ENCODE measurements around the gene IL19. TPM values are rescaled to one million over a fixed set of nuclear protein-coding genes. Genes with fewer than 3 reads are reported as not detected.

Gene IL19
- total RNA-seq, 6 experiments from 2014 or later = not detected

- TF ChIP-seq, protein P1, sequence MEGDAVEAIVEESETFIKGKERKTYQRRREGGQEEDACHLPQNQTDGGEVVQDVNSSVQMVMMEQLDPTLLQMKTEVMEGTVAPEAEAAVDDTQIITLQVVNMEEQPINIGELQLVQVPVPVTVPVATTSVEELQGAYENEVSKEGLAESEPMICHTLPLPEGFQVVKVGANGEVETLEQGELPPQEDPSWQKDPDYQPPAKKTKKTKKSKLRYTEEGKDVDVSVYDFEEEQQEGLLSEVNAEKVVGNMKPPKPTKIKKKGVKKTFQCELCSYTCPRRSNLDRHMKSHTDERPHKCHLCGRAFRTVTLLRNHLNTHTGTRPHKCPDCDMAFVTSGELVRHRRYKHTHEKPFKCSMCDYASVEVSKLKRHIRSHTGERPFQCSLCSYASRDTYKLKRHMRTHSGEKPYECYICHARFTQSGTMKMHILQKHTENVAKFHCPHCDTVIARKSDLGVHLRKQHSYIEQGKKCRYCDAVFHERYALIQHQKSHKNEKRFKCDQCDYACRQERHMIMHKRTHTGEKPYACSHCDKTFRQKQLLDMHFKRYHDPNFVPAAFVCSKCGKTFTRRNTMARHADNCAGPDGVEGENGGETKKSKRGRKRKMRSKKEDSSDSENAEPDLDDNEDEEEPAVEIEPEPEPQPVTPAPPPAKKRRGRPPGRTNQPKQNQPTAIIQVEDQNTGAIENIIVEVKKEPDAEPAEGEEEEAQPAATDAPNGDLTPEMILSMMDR (IDR thresholded peaks at IDR 0.05) = no peak
- Mint-ChIP-seq H3K27me3 (ENCODE audit: insufficient read depth) (peaks cover 1% of the 10 kb centered on the region; the same call in 1 of the 2 replicates), H3K36me3 (ENCODE audit: low read depth) (peaks cover 4% of the 10 kb centered on the region; the same call in 1 of the 2 replicates), H3K4me1 (ENCODE audit: low read depth) (peaks cover 27% of the 10 kb centered on the region), H3K4me3 (no peak overlapping the region), H3K27ac (no peak overlapping the region), H3K9me3 (peaks cover 10% of the 10 kb centered on the region)
- no peak for DNase-seq
Measured at GRCh38 chr1:206872139-206872538, 101.6 kb downstream of the IL19 start.

GRCh38 chr1:206873603-206874188 lies 103.1 kb downstream of the IL19 start:
- no peak for DNase-seq
- Mint-ChIP-seq H3K4me1 (ENCODE audit: low read depth) (peaks cover 17% of the 10 kb centered on the region), H3K36me3 (ENCODE audit: low read depth) (peaks cover 12% of the 10 kb centered on the region), H3K27me3 (ENCODE audit: insufficient read depth) (peaks cover 1% of the 10 kb centered on the region; the same call in 1 of the 2 replicates), H3K27ac (peak overlapping the region; percentile 32; the same call in 1 of the 2 replicates), H3K4me3 (no peak overlapping the region), H3K9me3 (peaks cover 26% of the 10 kb centered on the region)
- TF ChIP-seq, protein P1 (IDR thresholded peaks at IDR 0.05) = no peak

GRCh38 chr1:206875752-206876377 lies 105.3 kb downstream of the IL19 start:
- H3K36me3 Mint-ChIP-seq (ENCODE audit: low read depth) = peaks cover 22% of the 10 kb centered on the region
- H3K4me3 Mint-ChIP-seq = no peak overlapping the region
- no peaks in the 10 kb centered on the region for H3K27me3 Mint-ChIP-seq (ENCODE audit: insufficient read depth)
- peaks cover 7% of the 10 kb centered on the region for H3K4me1 Mint-ChIP-seq (ENCODE audit: low read depth)
- no peak for DNase-seq
- peaks cover 33% of the 10 kb centered on the region for H3K9me3 Mint-ChIP-seq
- TF ChIP-seq, protein P1 (IDR thresholded peaks at IDR 0.05) = no peak
- H3K27ac Mint-ChIP-seq = no peak overlapping the region

GRCh38 chr1:206878456-206878855 lies 107.9 kb downstream of the IL19 start:
- H3K36me3 Mint-ChIP-seq (ENCODE audit: low read depth) = peaks cover 17% of the 10 kb centered on the region
- H3K4me1 Mint-ChIP-seq (ENCODE audit: low read depth) = peaks cover 4% of the 10 kb centered on the region
- no peaks in the 10 kb centered on the region for H3K27me3 Mint-ChIP-seq (ENCODE audit: insufficient read depth)
- no peak overlapping the region for H3K27ac Mint-ChIP-seq
- H3K4me3 Mint-ChIP-seq = no peak overlapping the region
- TF ChIP-seq, protein P1 (IDR thresholded peaks at IDR 0.05) = peak; percentile 29; the same call in 1 of the 2 replicates
- DNase-seq = no peak
- peaks cover 29% of the 10 kb centered on the region for H3K9me3 Mint-ChIP-seq

DNA sequence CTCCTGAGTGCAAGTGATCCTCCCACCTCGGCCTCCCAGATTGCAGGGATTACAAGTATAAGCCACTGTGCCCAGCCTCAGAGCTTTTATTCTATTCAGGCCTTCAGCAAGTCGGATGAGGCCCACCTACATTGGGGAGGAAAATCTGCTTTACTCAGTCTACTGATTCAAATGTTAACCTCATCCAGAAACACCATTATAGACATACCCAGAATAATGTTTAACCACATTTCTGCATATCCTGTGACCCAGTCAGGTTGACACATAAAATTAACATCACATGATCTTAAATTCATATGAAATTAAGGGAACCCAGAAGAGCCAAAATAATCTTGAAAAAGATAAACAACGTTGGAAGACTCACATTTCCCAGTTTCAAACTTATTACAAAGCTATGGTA lies 109.7 kb downstream of the IL19 start:
- H3K9me3 Mint-ChIP-seq = peaks cover 29% of the 10 kb centered on the region
- no peak overlapping the region for H3K27ac Mint-ChIP-seq
- no peak for DNase-seq
- TF ChIP-seq, protein P1 (IDR thresholded peaks at IDR 0.05) = no peak
- H3K4me1 Mint-ChIP-seq (ENCODE audit: low read depth) = no peaks in the 10 kb centered on the region
- peaks cover 17% of the 10 kb centered on the region for H3K36me3 Mint-ChIP-seq (ENCODE audit: low read depth)
- H3K27me3 Mint-ChIP-seq (ENCODE audit: insufficient read depth) = no peaks in the 10 kb centered on the region; the same call in 1 of the 2 replicates
- H3K4me3 Mint-ChIP-seq = no peak overlapping the region
